ENCODE results near the gene NOL3. TPM values are rescaled to one million over a fixed set of nuclear protein-coding genes. Genes with fewer than 3 reads are reported as not detected.
A peak's percentile ranks its signal among the peaks of the same experiment; 100 is the strongest.

Gene NOL3
- total RNA-seq, 1 experiment from 2014 or later = 68.0 TPM

DNA sequence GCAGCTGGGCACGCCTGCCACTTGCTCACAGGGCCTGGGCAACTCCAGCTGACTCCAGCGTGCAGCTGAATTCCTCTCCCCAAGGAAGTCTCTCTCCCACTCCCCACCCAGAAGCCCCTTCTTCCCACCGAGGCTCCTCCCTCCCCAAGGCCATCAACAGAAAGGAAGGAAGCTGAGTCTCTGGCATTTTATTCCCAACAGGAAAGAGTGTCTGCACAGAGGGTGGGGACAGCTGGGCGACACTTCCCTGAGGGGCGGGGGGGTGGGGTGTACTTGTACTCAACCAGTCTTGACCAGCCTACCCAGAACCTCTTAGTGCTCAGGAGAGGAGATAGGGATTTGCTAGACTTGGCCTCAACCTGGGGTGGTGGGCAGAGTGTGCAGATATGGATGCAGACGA lies 19.7 kb downstream of the NOL3 start, which contains the start of gene EXOC3L1:
Gene EXOC3L1, minus strand, starts transcription at position 96 of the 400 bp plus-strand sequence. CDS start 460 bp downstream, outside the sequence.
- peaks cover 9% of the 10 kb centered on the region for H4K20me1 ChIP-seq (ENCODE audit: insufficient read depth)
- no peaks in the 10 kb centered on the region for H3K9me2 ChIP-seq (ENCODE audit: insufficient read depth)
- H3K27ac ChIP-seq = no peak within 1 kb of the TSS
- H3K79me2 ChIP-seq (ENCODE audit: low read depth) = peaks cover 30% of the 10 kb centered on the region
- no TSS peak for BruUV-seq (replicated peaks)
- H3K4me1 ChIP-seq (replicated peaks; ENCODE audit: insufficient read depth) = peaks cover 40% of the 10 kb centered on the region
- TF ChIP-seq EZH2 (IDR thresholded peaks at IDR 0.05; ENCODE audit: low read depth) = no peak
- TF ChIP-seq, protein P1, sequence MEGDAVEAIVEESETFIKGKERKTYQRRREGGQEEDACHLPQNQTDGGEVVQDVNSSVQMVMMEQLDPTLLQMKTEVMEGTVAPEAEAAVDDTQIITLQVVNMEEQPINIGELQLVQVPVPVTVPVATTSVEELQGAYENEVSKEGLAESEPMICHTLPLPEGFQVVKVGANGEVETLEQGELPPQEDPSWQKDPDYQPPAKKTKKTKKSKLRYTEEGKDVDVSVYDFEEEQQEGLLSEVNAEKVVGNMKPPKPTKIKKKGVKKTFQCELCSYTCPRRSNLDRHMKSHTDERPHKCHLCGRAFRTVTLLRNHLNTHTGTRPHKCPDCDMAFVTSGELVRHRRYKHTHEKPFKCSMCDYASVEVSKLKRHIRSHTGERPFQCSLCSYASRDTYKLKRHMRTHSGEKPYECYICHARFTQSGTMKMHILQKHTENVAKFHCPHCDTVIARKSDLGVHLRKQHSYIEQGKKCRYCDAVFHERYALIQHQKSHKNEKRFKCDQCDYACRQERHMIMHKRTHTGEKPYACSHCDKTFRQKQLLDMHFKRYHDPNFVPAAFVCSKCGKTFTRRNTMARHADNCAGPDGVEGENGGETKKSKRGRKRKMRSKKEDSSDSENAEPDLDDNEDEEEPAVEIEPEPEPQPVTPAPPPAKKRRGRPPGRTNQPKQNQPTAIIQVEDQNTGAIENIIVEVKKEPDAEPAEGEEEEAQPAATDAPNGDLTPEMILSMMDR (conservative IDR thresholded peaks at IDR 0.05) = no peak
- POLR2A ChIA-PET (ENCODE audit: unreplicated experiment) = interaction anchor here (0.5 kb wide), 1 partner anchor 18 kb away, joined by 3 read pairs; no protein-coding TSS in a partner anchor
- H3K9me3 ChIP-seq (ENCODE audit: insufficient read depth, low read depth) = no peaks in the 10 kb centered on the region
- 0 out of 2 replicates have a peak, but pooled peaks cover 10% of the 10 kb centered on the region for H3K36me3 ChIP-seq (ENCODE audit: low read depth)
- DNase-seq = no peak
- H2AFZ ChIP-seq = no peak within 1 kb of the TSS
- peaks cover 28% of the 10 kb centered on the region for H3F3A ChIP-seq (ENCODE audit: insufficient read depth, low read depth)
- no peak within 1 kb of the TSS for H3K4me2 ChIP-seq
- H3K27me3 ChIP-seq (ENCODE audit: insufficient read depth, low read depth) = no peaks in the 10 kb centered on the region
- no peak within 1 kb of the TSS for H3K4me3 ChIP-seq
- CTCF ChIA-PET = no interaction called here
- intact Hi-C loops (cut with micrococcal nuclease; ENCODE audit: unreplicated experiment) = loop anchor here (10.0 kb wide), 2 partner anchors 205 to 275 kb away; partner anchors contain the start of gene TPPP3

- Histone ChIP-seq H3K79me2 (ENCODE audit: low read depth) (peaks cover 36% of the 10 kb centered on the region), H3K4me3 (0 out of 2 replicates have a peak overlapping the region, but pooled peaks have one; percentile 92), H2AFZ (no peak overlapping the region), H3K9me3 (ENCODE audit: insufficient read depth, low read depth) (no peaks in the 10 kb centered on the region), H4K20me1 (ENCODE audit: insufficient read depth) (peaks cover 9% of the 10 kb centered on the region), H3F3A (ENCODE audit: insufficient read depth, low read depth) (peaks cover 29% of the 10 kb centered on the region), H3K27ac (no peak overlapping the region), H3K36me3 (ENCODE audit: low read depth) (peaks cover 15% of the 10 kb centered on the region; the same call in 1 of the 2 replicates), H3K4me1 (replicated peaks; ENCODE audit: insufficient read depth) (peaks cover 33% of the 10 kb centered on the region), H3K27me3 (ENCODE audit: insufficient read depth, low read depth) (no peaks in the 10 kb centered on the region), H3K4me2 (peak overlapping the region; percentile 96; the same call in 1 of the 2 replicates), H3K9me2 (ENCODE audit: insufficient read depth) (no peaks in the 10 kb centered on the region)
- ChIA-PET CTCF (no interaction called here), POLR2A (ENCODE audit: unreplicated experiment) (no interaction called here)
- intact Hi-C loops (cut with micrococcal nuclease; ENCODE audit: unreplicated experiment) = loop anchor here (10.0 kb wide), 2 partner anchors 204 to 274 kb away; partner anchors contain the start of gene TPPP3
- no TSS peak for BruUV-seq (replicated peaks)
- DNase-seq = no peak
- TF ChIP-seq EZH2 (IDR thresholded peaks at IDR 0.05; ENCODE audit: low read depth) = no peak
- TF ChIP-seq, protein P1 (conservative IDR thresholded peaks at IDR 0.05) = no peak
Observed at GRCh38 chr16:67190448-67191399, 20.4 kb downstream of the NOL3 start.

DNA sequence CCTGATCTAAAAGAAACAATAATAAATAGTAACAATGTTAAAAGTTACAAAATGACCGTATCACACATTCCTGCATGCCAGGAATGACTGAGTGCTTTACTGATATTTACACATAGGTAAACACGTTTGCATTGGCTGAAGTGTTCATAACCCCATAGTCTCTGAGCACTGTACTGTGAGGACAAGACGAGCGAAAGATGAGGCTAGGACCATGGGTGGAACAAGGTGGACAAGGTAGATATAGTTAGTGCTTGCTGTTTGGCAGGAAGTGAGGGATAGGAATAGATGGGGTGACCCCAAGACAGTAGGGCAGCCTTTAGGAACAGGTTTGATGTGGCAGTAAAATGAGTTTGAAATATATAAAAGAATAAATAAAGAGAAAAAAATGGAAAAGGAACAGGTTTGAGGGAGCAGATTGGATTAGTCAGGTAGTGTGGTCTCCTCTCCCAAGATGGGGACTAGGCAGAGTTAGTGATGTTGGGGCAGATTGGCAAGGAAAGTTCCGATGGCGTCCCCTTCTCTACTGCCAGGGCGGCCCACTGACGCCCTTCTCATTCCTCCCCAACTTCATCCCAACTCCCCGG lies 21.2 kb downstream of the NOL3 start:
- peaks cover 36% of the 10 kb centered on the region for H3K79me2 ChIP-seq (ENCODE audit: low read depth)
- H3K4me2 ChIP-seq = peak overlapping the region; percentile 96
- H3K9me2 ChIP-seq (ENCODE audit: insufficient read depth) = no peaks in the 10 kb centered on the region
- peaks cover 31% of the 10 kb centered on the region for H3F3A ChIP-seq (ENCODE audit: insufficient read depth, low read depth)
- no peak overlapping the region for H3K27ac ChIP-seq
- no peaks in the 10 kb centered on the region for H3K27me3 ChIP-seq (ENCODE audit: insufficient read depth, low read depth)
- DNase-seq = no peak
- ChIA-PET POLR2A (ENCODE audit: unreplicated experiment) (no interaction called here), CTCF (no interaction called here)
- intact Hi-C loops (cut with micrococcal nuclease; ENCODE audit: unreplicated experiment) = loop anchor here (10.0 kb wide), 2 partner anchors 203 to 273 kb away; partner anchors contain the start of gene TPPP3
- no peaks in the 10 kb centered on the region for H3K9me3 ChIP-seq (ENCODE audit: insufficient read depth, low read depth)
- no peak for TF ChIP-seq EZH2 (IDR thresholded peaks at IDR 0.05; ENCODE audit: low read depth)
- TF ChIP-seq, protein P1 (conservative IDR thresholded peaks at IDR 0.05) = no peak
- peak overlapping the region; percentile 58 for H2AFZ ChIP-seq
- BruUV-seq (replicated peaks) = no TSS peak
- peaks cover 23% of the 10 kb centered on the region; the same call in 1 of the 2 replicates for H3K36me3 ChIP-seq (ENCODE audit: low read depth)
- H3K4me3 ChIP-seq = peak overlapping the region; percentile 92; the same call in 1 of the 2 replicates
- H3K4me1 ChIP-seq (replicated peaks; ENCODE audit: insufficient read depth) = peaks cover 31% of the 10 kb centered on the region
- peaks cover 9% of the 10 kb centered on the region for H4K20me1 ChIP-seq (ENCODE audit: insufficient read depth)

Data from PC-9 (cell line).